Measurements from ENCODE around the gene DERL3. TPM values are rescaled to one million over a fixed set of nuclear protein-coding genes. Genes with fewer than 3 reads are reported as not detected.

The DERL3 gene
- total RNA-seq, 1 experiment from 2014 or later = 9.8 TPM

GRCh38 chr22:23796461-23796860 lies 42.3 kb downstream of the DERL3 start:
- Mint-ChIP-seq H3K4me3 (no peak overlapping the region), H3K4me1 (no peaks in the 10 kb centered on the region), H3K27ac (0 out of 7 replicates have a peak overlapping the region, but pooled peaks of 1 of the 3 experiments have one; percentile 40), H3K9me3 (no peaks in the 10 kb centered on the region; a peak in 1 of 5 replicates), H3K36me3 (ENCODE audit: insufficient read depth in 1 of 3, low read depth in 3 of 3) (peaks cover 52 to 90% (median 87%) of the 10 kb centered on the region in 3 experiments), H3K27me3 (ENCODE audit: low read depth) (no peaks in the 10 kb centered on the region)
- H2AFZ ChIP-seq (ENCODE audit: low read length) = no peak overlapping the region
- H3K27ac ChIP-seq (ENCODE audit: insufficient read length, low read depth, low read length) = no peak overlapping the region
- no peak overlapping the region for H3K4me2 ChIP-seq (ENCODE audit: insufficient read depth, insufficient read length, low read length)
- H3K4me1 ChIP-seq (ENCODE audit: insufficient read depth, low read length) = no peaks in the 10 kb centered on the region
- no peak overlapping the region for H3K14ac ChIP-seq (ENCODE audit: insufficient read depth, low read length)
- no peaks in the 10 kb centered on the region for H4K20me1 ChIP-seq (ENCODE audit: control insufficient read depth, insufficient read depth, insufficient read length)
- DNase-seq = no peak
- no peaks in the 10 kb centered on the region for H3K9me3 ChIP-seq (ENCODE audit: control insufficient read depth, low read depth, low read length)
- H2BK20ac ChIP-seq (ENCODE audit: low read depth, low read length, poor library complexity, severe bottlenecking) = no peak overlapping the region
- H3K23ac ChIP-seq (ENCODE audit: insufficient read length, low read depth, low read length) = no peak overlapping the region
- H2AK5ac ChIP-seq (ENCODE audit: insufficient read length, low read length) = no peak overlapping the region
- H3K4ac ChIP-seq (ENCODE audit: low read depth, low read length) = no peak overlapping the region
- H4K8ac ChIP-seq (replicated peaks; ENCODE audit: insufficient read length, low read depth, low read length) = no peak overlapping the region
- no peak overlapping the region for H3K56ac ChIP-seq (ENCODE audit: insufficient read length, low read depth, low read length)
- H3K23me2 ChIP-seq (ENCODE audit: insufficient read length, low read depth, low read length, poor library complexity, severe bottlenecking) = no peaks in the 10 kb centered on the region
- H3K18ac ChIP-seq (ENCODE audit: insufficient read length, low read depth, low read length) = no peak overlapping the region
- no peaks in the 10 kb centered on the region for H3K79me1 ChIP-seq (ENCODE audit: insufficient read depth, low read depth, low read length, poor library complexity, severe bottlenecking)
- H3K27me3 ChIP-seq (ENCODE audit: insufficient read depth, low read length) = no peaks in the 10 kb centered on the region; the same call in 1 of the 2 replicates
- H4K91ac ChIP-seq (ENCODE audit: insufficient read length, low read depth, low read length) = no peak overlapping the region
- no peak overlapping the region for H2BK12ac ChIP-seq (ENCODE audit: insufficient read length, low read depth, low read length)
- TF ChIP-seq CTCF (conservative IDR thresholded peaks at IDR 0.05) = no peak
- H2BK120ac ChIP-seq (ENCODE audit: low read depth, low read length, poor library complexity, severe bottlenecking) = no peak overlapping the region
- H3K79me2 ChIP-seq (ENCODE audit: insufficient read depth, low read length) = no peaks in the 10 kb centered on the region; the same call in 1 of the 2 replicates
- H3K9ac ChIP-seq (ENCODE audit: extremely low read depth, insufficient read length, low read length) = no peak overlapping the region
- no peak overlapping the region for H3T11ph ChIP-seq (ENCODE audit: low read length)
- no peak overlapping the region for H2BK5ac ChIP-seq (ENCODE audit: insufficient read length, low read length)
- H4K5ac ChIP-seq (ENCODE audit: insufficient read length, low read depth, low read length) = no peak overlapping the region
- H2BK15ac ChIP-seq (ENCODE audit: low read depth, low read length) = no peak overlapping the region
- WGBS (ENCODE audit: extremely low coverage, insufficient read length, low lambda C conversion rate) = no CpG with 5 or more reads among the region's 5 CpGs
